Neural cell (in vitro differentiated cells): ENCODE measurements around the gene OSBPL1A.

Experiments used
- EP300 ChIP-seq: fragments of 450-650 bp; conservative IDR thresholded peaks from 2 replicates; pipeline ENCODE4 v1.6.1; 2014; ENCODE audit warnings: antibody characterized with exemption, mild to moderate bottlenecking, moderate library complexity; ENCODE audit not compliant: poor library complexity, severe bottlenecking
- EZH2 ChIP-seq: fragments of 200-600, 300-800 bp; shearing (Covaris generic), sonication (generic); IDR thresholded peaks from 2 replicates; pipeline ENCODE4 v1.6.1; 2014; ENCODE audit warnings: antibody characterized with exemption, low read length, borderline replicate concordance, mild to moderate bottlenecking; ENCODE audit not compliant: insufficient read depth, poor library complexity, severe bottlenecking
- MXI1 ChIP-seq: fragments of 450-650 bp; conservative IDR thresholded peaks from 2 replicates; pipeline ENCODE4 v1.6.1; 2014; ENCODE audit warnings: antibody characterized with exemption, mild to moderate bottlenecking; ENCODE audit not compliant: poor library complexity, severe bottlenecking
- POLR2AphosphoS5 ChIP-seq: IDR thresholded peaks from 2 replicates; pipeline ENCODE4 v1.6.1; 2012
- SMC3 ChIP-seq: fragments of 450-650 bp; conservative IDR thresholded peaks from 2 replicates; pipeline ENCODE4 v1.6.1; 2014; ENCODE audit warnings: antibody characterized with exemption, mild to moderate bottlenecking, moderate library complexity; ENCODE audit not compliant: poor library complexity
- TAF1 ChIP-seq: IDR thresholded peaks from 2 replicates; pipeline ENCODE4 v1.6.1; 2012; ENCODE audit warnings: low read depth
- TF ChIP-seq, protein P1 (sequence below): fragments of 450-650 bp; IDR thresholded peaks from 2 replicates; pipeline ENCODE4 v1.5.1; 2014; ENCODE audit warnings: antibody characterized with exemption, mild to moderate bottlenecking, moderate library complexity; ENCODE audit not compliant: poor library complexity, severe bottlenecking
- TF ChIP-seq, protein P2 (sequence below): IDR thresholded peaks from 2 replicates; pipeline ENCODE4 v1.6.1; 2012; ENCODE audit warnings: borderline replicate concordance

DNA sequence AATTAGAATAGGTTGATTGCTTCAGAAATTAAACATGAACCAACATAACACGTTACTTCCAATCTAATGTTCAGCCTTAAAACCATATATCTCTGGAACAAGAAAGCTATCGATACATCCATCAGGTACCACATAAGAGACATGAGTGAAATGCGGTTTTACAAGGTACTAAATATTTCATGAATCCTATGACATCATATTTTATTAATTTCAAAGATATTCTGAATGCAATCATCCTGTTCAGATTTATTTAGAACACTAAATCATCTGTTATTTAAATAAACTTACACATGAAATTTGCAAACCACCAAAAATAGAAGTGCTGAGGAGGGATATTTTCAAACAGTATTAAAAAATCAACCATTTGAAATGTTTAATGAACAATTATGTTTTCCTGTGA, 119.0 kb downstream of the OSBPL1A start:
- TF ChIP-seq, protein P1, sequence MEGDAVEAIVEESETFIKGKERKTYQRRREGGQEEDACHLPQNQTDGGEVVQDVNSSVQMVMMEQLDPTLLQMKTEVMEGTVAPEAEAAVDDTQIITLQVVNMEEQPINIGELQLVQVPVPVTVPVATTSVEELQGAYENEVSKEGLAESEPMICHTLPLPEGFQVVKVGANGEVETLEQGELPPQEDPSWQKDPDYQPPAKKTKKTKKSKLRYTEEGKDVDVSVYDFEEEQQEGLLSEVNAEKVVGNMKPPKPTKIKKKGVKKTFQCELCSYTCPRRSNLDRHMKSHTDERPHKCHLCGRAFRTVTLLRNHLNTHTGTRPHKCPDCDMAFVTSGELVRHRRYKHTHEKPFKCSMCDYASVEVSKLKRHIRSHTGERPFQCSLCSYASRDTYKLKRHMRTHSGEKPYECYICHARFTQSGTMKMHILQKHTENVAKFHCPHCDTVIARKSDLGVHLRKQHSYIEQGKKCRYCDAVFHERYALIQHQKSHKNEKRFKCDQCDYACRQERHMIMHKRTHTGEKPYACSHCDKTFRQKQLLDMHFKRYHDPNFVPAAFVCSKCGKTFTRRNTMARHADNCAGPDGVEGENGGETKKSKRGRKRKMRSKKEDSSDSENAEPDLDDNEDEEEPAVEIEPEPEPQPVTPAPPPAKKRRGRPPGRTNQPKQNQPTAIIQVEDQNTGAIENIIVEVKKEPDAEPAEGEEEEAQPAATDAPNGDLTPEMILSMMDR: no peak
- TF ChIP-seq TAF1: no peak
- no peak for TF ChIP-seq SMC3
- TF ChIP-seq EZH2: no peak
- TF ChIP-seq EP300: no peak
- no peak for TF ChIP-seq POLR2AphosphoS5
- TF ChIP-seq, protein P2, sequence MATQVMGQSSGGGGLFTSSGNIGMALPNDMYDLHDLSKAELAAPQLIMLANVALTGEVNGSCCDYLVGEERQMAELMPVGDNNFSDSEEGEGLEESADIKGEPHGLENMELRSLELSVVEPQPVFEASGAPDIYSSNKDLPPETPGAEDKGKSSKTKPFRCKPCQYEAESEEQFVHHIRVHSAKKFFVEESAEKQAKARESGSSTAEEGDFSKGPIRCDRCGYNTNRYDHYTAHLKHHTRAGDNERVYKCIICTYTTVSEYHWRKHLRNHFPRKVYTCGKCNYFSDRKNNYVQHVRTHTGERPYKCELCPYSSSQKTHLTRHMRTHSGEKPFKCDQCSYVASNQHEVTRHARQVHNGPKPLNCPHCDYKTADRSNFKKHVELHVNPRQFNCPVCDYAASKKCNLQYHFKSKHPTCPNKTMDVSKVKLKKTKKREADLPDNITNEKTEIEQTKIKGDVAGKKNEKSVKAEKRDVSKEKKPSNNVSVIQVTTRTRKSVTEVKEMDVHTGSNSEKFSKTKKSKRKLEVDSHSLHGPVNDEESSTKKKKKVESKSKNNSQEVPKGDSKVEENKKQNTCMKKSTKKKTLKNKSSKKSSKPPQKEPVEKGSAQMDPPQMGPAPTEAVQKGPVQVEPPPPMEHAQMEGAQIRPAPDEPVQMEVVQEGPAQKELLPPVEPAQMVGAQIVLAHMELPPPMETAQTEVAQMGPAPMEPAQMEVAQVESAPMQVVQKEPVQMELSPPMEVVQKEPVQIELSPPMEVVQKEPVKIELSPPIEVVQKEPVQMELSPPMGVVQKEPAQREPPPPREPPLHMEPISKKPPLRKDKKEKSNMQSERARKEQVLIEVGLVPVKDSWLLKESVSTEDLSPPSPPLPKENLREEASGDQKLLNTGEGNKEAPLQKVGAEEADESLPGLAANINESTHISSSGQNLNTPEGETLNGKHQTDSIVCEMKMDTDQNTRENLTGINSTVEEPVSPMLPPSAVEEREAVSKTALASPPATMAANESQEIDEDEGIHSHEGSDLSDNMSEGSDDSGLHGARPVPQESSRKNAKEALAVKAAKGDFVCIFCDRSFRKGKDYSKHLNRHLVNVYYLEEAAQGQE: no peak
- TF ChIP-seq MXI1: no peak
